Hindlimb muscle (tissue), 1 donor: ENCODE results near the gene ENOX2. TPM values are rescaled to one million over a fixed set of nuclear protein-coding genes. Genes with fewer than 3 reads are reported as not detected.
A peak's percentile ranks its signal among the peaks of the same experiment; 100 is the strongest.

Source experiments
- DNase-seq: peaks from one replicate; pipeline ENCODE4 v3.0.0-alpha.2; 2013
- polyA plus RNA-seq: library from polyadenylated mRNA; unstranded; fragments of 120-200 nt; gene quantifications from one replicate; pipeline ENCODE4 v1.2.1, GENCODE V29; 2013; ENCODE audit not compliant: insufficient read length

ENOX2 gene
- polyA plus RNA-seq, 1 donor = 19.3 TPM

DNA sequence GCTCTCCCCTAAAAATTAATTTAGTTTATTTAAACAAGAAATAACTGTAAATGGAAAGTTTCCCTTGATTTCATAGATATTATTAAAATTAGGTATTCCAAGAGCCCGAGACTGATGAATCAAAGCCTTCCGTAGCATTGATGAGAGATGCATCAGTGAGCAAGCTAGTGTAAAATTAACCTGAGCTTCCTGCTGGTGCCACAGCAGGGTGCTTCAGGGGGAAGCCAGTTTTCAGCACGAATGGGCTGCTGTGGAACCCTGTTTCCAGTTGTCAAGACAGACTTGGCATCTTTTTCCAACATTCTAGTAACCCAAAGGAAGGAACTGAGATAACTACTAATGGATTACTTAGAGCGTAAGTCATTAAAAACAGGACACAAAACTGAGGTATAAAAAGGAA, 279.5 kb downstream of the ENOX2 start:
- DNase-seq = no peak

DNA sequence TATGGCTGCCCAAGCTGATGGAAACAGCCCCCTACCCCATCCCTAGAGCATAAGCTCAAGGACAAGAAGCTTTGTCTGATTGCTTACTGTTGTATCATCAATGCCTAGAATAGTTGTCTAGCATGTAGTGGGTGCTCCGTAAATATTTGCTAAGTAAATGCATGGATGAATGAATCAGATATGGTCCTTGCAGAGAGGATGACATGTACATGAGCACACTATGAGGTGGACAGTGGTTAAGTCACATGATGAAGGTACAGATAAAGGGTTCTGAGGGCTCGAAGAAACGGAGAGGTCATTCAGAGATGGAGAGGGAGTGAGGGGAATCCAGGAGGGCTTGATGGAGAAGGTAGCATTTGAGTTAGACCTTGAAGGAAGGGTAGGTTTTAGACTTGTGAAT, 287.1 kb downstream of the ENOX2 start:
- no peak for DNase-seq

DNA sequence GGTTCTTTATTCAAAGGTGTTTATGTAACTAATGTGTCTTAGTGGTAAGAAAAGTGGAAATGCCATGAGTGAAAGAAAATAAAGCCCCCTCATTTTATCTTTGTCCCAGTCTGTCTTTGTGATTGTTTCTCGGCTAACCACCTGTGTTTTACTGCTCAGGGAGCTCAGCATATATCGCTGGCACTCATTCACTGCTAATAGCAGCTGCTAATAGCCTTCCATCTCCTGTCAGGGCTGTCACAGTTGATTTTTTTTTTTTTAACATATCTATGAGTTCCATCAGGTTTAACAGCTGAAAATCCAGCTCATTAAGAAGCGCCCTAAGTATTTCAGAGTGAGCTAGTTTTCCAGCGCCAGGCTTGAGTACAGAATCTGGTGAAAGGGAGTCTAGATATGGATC, 295.6 kb downstream of the ENOX2 start:
- no peak for DNase-seq

DNA sequence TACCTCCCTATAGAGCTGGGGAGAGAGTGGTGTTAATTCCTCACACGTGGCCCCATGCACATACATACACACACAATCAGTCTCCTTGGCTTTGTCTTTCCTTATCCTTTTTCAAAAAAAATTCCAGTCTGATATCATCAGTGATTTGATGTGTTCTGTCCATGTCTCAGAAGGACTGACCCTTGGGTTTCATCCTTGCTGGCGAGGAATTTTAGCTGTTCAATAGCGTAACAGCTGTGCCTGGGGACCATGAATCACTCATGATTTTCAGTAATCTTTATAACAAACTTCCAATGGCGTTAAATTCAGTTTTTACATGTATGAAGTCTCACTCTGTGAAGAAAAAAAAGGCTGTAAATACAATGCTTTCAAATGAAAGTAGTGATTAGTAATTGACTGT, 296.6 kb downstream of the ENOX2 start:
- peak; percentile 21 for DNase-seq

DNA sequence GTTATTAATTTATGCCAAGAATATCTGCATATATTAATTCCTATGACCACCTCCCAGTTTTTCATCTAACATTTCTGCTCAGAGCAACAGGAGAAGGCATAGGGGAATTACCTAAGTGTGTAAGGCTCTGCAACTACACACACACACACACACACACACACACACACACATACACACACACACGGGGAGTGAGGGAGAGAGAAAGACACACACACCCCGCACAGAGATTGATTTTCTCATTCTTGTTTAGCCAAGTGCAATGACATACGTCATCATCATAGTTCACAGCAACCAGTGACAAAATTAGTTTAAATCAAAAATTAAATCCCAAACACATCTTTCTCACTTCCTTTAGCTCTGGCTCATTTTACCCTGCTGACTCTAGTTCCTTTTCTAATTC, 298.1 kb downstream of the ENOX2 start:
- DNase-seq = no peak

DNA sequence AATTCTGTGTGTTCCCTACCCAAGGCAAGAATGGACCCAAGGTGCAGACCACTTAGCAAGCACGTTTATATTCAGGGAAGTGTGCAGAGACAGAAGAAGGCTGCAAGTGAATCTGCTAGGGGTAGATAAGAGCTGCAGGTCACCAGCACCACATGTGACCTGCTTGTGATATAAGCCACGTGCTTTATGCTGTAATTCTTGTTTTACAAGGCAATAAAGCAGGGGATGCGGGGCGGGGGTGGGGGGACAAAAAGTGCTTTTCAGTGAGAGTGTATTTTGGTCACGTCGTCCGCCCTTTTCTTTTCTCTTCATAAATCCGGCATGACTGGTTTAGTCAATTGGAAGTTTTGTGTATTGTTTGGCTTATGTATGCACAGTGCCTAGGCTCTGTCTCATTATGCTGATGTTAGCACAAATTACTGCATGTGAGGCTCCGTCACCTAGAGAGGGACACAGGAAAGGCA, 308.5 kb downstream of the ENOX2 start:
- no peak for DNase-seq

DNA sequence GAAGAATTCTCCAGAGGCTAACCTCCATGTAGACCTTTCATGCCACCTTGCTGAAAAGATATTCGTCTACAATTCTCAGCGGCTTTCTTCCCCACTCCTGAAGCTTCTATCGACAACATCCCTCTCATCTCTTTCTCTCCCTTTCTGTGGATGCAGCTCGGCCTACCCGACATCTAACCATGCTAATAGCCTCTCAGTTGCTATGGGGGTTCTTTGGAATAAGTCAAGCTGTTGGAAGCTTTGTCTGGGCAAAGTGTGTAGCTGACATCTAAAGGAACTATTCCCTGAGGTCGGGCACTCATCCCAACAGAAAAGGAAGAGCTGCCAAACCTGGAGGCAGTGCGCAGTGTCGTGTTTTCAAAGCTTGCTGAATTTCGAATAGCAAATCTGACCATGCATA, 309.1 kb downstream of the ENOX2 start:
- DNase-seq = no peak

DNA sequence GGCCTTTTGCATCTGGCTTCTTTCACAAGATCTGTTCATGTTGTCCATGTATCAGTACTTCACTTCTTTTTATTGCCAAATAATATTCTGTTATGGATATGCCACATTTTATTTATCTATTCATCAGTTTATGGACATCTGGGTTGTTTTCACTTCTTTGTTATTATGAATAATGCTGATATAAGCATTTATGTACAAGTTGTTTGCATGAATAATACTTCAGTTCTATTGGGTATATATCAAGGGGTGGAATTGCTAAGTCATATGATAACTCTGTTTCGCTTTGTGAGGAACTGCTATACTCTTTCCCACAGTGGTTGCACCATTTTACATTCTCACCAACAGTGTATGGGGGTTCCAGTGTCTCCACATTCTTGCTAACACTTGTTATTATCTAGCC, 310.8 kb downstream of the ENOX2 start:
- no peak for DNase-seq

DNA sequence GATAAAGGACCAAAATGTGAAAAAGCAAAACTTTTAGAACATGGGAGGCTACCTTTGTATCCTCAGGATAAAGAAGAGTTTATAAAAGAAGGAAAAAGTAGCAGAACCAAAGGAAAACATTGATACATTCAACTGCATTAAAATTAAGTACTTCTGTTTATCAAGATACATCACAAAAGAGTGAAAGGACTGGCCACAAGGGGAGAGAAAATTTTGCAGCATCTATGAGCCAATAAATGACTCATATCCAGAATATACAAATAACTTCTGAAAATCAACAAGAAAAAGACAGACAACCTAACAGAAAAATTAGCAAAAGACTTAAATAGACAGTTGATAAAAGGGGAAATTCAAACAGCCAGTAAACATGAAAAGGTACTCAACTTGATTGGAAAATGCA, 324.1 kb downstream of the ENOX2 start:
- no peak for DNase-seq

DNA sequence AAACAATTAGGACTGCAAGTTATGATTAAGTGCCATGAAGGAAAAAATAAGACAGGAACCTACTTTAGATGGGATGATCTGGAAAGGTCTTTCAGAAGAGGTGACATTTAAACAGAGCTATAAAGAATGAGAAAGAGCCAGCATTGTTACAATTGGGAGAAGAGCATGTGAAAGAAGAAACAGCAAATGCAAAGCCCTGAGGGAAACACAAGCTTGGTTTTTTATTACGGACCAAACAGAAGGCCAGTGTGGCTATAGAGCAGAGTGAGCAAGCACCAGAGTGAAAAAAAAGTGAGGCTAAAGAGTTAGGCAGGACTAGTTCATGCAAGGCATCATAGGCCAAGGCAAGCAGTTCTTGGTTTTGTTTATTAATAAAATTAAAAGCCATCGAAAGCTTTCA, 325.6 kb downstream of the ENOX2 start:
- no peak for DNase-seq

DNA sequence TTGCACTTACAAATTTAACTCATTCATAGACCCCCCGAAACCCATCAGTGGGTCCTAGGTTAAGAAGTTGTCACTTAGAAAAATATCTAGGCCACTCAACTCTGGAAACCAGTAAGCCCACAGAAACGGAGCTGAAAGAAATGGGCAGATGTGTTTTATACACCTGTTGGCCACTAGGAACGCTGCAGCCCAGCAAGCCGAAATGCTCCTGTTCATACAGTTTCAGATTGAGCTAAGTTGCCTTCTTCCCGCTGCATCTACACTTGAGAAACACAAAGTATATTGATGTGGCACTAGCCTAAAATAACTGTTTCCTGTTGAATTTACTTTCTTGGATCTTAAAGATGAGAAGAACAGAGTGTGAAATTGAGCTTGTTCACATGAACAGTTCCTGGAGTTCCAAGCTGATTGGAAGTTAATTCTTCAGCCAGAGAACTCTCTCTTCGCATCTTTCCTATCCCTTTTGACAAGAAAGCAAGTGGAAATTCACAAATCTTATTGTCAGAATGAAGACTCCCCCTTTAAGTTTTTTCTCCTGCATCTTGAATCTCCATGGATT, 327.1 kb downstream of the ENOX2 start:
- DNase-seq = peak; percentile 15

Other genes with a start within 250 kb of the ENOX2 start
- 522 TPM for gene ARHGAP36, start 155.1 kb upstream of the ENOX2 start, polyA plus RNA-seq